Endothelial cell (in vitro differentiated cells): ENCODE measurements around the gene ACSS1. TPM values are rescaled to one million over a fixed set of nuclear protein-coding genes. Genes with fewer than 3 reads are reported as not detected.

Experiments used
- DNase-seq: peaks from one replicate; pipeline ENCODE4 v3.0.0; 2021; ENCODE audit warnings: low spot score
- H3K27ac Mint-ChIP-seq: one replicate; pipeline ENCODE4 v1.8.0; 2021; ENCODE audit warnings: mixed read lengths, inconsistent platforms; ENCODE audit not compliant: unreplicated experiment
- H3K27me3 Mint-ChIP-seq: one replicate; pipeline ENCODE4 v1.8.0; 2021; ENCODE audit warnings: mild to moderate bottlenecking, moderate library complexity, mixed read lengths, inconsistent platforms; ENCODE audit not compliant: unreplicated experiment
- H3K36me3 Mint-ChIP-seq: one replicate; pipeline ENCODE4 v1.8.0; 2021; ENCODE audit warnings: mild to moderate bottlenecking, low read depth, mixed read lengths, inconsistent platforms; ENCODE audit not compliant: unreplicated experiment
- H3K4me1 Mint-ChIP-seq: one replicate; pipeline ENCODE4 v1.8.0; 2021; ENCODE audit warnings: mild to moderate bottlenecking, mixed read lengths, inconsistent platforms; ENCODE audit not compliant: unreplicated experiment
- H3K4me3 Mint-ChIP-seq: one replicate; pipeline ENCODE4 v1.8.0; 2021; ENCODE audit warnings: mild to moderate bottlenecking, mixed read lengths, inconsistent platforms; ENCODE audit not compliant: unreplicated experiment
- H3K9me3 Mint-ChIP-seq: one replicate; pipeline ENCODE4 v1.8.0; 2021; ENCODE audit warnings: mixed read lengths, inconsistent platforms; ENCODE audit not compliant: unreplicated experiment
- total RNA-seq: library from RNA; stranded (reverse); fragmentation: NEBNext Ultra II Directional; extraction: Animal tissue kit (Norgen Biotek cat#: 25700); gene quantifications from one replicate; pipeline ENCODE4 v1.2.1, GENCODE V29; 2021; ENCODE audit not compliant: unreplicated experiment
- TF ChIP-seq, protein P1 (sequence below): fragments of 200-600 bp; sonication (generic); IDR thresholded peaks from one replicate; pipeline ENCODE4 v1.5.0; 2021; ENCODE audit warnings: antibody characterized with exemption; ENCODE audit not compliant: unreplicated experiment

ACSS1 gene
- total RNA-seq, 1 donor from 2014 or later, result 15.5 TPM

GRCh38 chr20:25036331-25036936 is 21.5 kb downstream of the ACSS1 start:
- Mint-ChIP-seq H3K27ac (peak overlapping the region; percentile 38), H3K36me3 (no peaks in the 10 kb centered on the region), H3K27me3 (peaks cover 2% of the 10 kb centered on the region), H3K4me3 (no peak overlapping the region), H3K4me1 (peaks cover 48% of the 10 kb centered on the region), H3K9me3 (no peaks in the 10 kb centered on the region)
- no peak for DNase-seq
- TF ChIP-seq, protein P1, sequence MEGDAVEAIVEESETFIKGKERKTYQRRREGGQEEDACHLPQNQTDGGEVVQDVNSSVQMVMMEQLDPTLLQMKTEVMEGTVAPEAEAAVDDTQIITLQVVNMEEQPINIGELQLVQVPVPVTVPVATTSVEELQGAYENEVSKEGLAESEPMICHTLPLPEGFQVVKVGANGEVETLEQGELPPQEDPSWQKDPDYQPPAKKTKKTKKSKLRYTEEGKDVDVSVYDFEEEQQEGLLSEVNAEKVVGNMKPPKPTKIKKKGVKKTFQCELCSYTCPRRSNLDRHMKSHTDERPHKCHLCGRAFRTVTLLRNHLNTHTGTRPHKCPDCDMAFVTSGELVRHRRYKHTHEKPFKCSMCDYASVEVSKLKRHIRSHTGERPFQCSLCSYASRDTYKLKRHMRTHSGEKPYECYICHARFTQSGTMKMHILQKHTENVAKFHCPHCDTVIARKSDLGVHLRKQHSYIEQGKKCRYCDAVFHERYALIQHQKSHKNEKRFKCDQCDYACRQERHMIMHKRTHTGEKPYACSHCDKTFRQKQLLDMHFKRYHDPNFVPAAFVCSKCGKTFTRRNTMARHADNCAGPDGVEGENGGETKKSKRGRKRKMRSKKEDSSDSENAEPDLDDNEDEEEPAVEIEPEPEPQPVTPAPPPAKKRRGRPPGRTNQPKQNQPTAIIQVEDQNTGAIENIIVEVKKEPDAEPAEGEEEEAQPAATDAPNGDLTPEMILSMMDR, result no peak

DNA sequence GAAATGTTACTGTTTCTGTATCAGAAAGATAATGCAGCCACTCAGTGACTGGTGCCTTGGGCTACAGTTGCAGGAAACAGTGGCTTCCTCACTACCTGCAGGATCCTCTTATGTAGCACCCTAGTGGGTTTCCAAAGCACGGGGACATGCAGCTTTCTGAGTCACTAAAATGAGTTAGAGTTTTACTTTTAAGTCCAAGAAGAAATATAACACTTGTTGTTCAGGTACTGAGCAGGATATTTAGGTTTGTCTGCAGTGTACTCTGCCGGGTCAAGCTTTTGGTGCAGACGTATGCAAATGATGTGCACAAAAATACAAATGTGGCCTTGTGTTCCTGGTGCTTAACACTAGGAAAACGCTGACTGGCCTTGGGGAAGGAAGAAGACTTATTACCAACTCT is 22.0 kb downstream of the ACSS1 start:
- peaks cover 48% of the 10 kb centered on the region for H3K4me1 Mint-ChIP-seq
- no peaks in the 10 kb centered on the region for H3K9me3 Mint-ChIP-seq
- TF ChIP-seq, protein P1, result no peak
- DNase-seq, result no peak
- peak overlapping the region; percentile 38 for H3K27ac Mint-ChIP-seq
- H3K27me3 Mint-ChIP-seq, result peaks cover 2% of the 10 kb centered on the region
- H3K4me3 Mint-ChIP-seq, result no peak overlapping the region
- H3K36me3 Mint-ChIP-seq, result no peaks in the 10 kb centered on the region

GRCh38 chr20:25033924-25034300 is 24.0 kb downstream of the ACSS1 start:
- TF ChIP-seq, protein P1, result no peak
- Mint-ChIP-seq H3K27ac (no peak overlapping the region), H3K9me3 (no peaks in the 10 kb centered on the region), H3K4me1 (peaks cover 39% of the 10 kb centered on the region), H3K4me3 (no peak overlapping the region), H3K27me3 (peaks cover 2% of the 10 kb centered on the region), H3K36me3 (peaks cover 4% of the 10 kb centered on the region)
- no peak for DNase-seq

DNA sequence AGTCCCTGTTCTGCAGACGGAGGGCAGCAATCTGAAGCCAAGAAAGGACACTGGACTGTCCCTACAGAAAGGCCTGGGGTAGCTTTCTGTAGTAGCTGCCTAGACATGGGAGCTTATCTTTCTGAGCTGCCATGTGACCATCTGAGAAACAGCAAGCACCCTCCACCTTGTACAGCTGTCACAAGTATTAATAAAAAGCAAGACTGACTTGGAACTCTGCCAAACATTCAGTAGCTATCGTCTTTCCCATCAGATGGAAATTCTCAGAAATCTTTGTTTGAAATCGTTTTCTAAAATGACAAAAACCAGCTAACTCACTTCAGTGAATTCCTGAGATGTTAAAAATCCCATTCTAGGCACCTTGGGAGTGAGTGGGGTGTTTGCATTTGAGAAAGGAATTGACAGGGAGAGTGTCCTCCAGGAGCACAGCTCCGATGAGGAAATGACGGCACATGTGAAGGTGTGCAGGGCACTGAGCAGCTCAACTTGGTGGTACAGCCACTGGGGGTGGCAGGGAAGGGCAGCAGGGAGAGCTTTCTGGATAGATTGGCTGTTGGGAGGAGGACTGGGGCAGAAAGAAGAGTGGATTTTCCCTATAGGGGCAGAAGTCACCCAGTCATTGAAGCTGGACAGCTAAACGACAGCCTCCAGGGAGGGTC is 24.5 kb downstream of the ACSS1 start:
- Mint-ChIP-seq H3K4me3 (no peak overlapping the region), H3K27me3 (peaks cover 2% of the 10 kb centered on the region), H3K27ac (no peak overlapping the region), H3K4me1 (peaks cover 39% of the 10 kb centered on the region), H3K9me3 (no peaks in the 10 kb centered on the region), H3K36me3 (peaks cover 4% of the 10 kb centered on the region)
- TF ChIP-seq, protein P1, result no peak
- DNase-seq, result no peak

GRCh38 chr20:25032478-25033264 is 25.3 kb downstream of the ACSS1 start:
- no peak overlapping the region for H3K4me3 Mint-ChIP-seq
- peaks cover 4% of the 10 kb centered on the region for H3K36me3 Mint-ChIP-seq
- DNase-seq, result no peak
- H3K4me1 Mint-ChIP-seq, result peaks cover 32% of the 10 kb centered on the region
- H3K9me3 Mint-ChIP-seq, result no peaks in the 10 kb centered on the region
- H3K27ac Mint-ChIP-seq, result no peak overlapping the region
- peaks cover 2% of the 10 kb centered on the region for H3K27me3 Mint-ChIP-seq
- TF ChIP-seq, protein P1, result no peak
